VCaP (cell line): ENCODE data around the gene FRMD8.

ENCODE experiments used
- H3K27ac ChIP-seq: fragments of 450-650 bp; 2 replicates; pipeline ENCODE4 v1.5.1; 2017
- TF ChIP-seq, protein P1 (sequence below): fragments of 450-650 bp; conservative IDR thresholded peaks from 2 replicates; pipeline ENCODE4 v1.5.1; 2017; ENCODE audit warnings: mild to moderate bottlenecking, moderate library complexity

FRMD8 gene

DNA sequence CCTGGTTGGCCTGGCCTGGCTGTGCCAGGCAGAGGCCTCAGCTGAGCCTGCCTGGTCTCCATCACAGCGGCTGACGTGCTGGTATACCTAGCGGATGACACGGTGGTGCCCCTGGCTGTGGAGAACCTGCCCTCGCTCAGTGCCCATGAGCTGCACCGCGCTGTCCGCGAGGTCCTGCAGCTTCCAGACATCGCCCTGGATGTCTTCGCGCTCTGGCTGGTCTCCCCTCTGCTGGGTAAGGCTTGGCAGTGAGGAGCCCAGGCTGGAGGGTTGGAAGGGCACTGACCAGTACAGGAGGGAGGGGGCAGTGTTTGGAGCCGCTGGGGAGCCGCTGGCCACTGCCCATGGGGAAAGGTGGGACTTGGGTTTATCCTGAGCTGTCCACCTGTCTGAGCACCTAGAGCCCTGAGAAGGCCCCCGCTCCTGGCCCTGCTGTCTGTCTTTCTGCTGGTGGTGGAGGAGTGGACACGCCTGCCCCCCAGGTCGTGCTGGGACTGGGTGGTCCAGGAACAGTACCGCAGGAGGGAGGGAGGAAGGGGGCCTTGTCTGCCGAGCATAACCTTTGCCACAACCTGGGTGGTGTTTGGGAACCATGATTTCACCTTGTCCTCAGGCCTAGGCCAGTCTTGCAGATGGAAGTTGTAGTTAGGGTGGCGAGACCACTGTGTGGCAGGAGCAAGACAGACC is 3.0 kb downstream of the FRMD8 start:
- H3K27ac ChIP-seq, result no peak overlapping the region; the same call in 1 of the 2 replicates
- TF ChIP-seq, protein P1, sequence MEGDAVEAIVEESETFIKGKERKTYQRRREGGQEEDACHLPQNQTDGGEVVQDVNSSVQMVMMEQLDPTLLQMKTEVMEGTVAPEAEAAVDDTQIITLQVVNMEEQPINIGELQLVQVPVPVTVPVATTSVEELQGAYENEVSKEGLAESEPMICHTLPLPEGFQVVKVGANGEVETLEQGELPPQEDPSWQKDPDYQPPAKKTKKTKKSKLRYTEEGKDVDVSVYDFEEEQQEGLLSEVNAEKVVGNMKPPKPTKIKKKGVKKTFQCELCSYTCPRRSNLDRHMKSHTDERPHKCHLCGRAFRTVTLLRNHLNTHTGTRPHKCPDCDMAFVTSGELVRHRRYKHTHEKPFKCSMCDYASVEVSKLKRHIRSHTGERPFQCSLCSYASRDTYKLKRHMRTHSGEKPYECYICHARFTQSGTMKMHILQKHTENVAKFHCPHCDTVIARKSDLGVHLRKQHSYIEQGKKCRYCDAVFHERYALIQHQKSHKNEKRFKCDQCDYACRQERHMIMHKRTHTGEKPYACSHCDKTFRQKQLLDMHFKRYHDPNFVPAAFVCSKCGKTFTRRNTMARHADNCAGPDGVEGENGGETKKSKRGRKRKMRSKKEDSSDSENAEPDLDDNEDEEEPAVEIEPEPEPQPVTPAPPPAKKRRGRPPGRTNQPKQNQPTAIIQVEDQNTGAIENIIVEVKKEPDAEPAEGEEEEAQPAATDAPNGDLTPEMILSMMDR, result no peak

DNA sequence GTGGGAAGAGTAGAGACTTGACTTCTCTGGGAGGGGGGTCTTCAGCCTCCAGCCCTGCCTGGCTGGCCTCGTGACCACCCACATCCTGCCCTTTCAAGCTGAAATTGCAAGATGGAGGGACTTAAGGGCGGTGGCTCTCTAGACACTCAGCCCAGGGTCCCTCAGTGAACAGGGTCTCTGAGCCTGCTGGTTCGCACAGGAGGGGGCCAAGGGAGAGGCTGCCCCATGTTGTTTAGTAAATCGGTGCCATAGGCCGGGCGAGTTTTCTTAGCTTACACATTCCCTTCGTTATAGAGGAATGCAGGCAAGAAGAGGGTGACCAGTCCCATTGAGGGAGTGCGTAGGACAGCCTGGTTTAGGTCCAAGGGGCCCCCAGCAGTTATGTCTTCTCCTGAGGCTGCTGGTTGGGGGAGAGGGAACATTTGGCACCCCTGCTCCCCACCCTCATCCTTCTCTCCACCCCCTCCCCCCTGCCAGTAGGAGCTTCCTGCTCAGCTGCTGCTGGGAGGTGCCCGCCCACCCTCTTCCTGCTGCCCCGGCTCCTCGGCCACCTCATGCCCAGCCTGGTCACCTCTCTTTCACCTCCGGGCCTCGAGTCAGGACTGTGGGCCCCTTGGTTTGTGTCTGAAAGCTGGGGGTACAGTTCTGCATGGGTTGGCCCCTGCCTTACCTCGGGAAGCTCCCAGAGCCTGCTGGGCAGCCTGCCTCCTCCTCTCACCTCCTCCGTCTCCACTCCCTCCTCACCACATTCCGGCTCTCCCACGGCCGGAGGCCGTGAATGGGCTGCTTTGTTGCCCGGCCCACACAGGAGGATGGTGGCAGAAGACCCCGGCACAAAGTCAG is 3.9 kb downstream of the FRMD8 start:
- TF ChIP-seq, protein P1, result no peak
- peak overlapping the region; percentile 5; the same call in 1 of the 2 replicates for H3K27ac ChIP-seq

DNA sequence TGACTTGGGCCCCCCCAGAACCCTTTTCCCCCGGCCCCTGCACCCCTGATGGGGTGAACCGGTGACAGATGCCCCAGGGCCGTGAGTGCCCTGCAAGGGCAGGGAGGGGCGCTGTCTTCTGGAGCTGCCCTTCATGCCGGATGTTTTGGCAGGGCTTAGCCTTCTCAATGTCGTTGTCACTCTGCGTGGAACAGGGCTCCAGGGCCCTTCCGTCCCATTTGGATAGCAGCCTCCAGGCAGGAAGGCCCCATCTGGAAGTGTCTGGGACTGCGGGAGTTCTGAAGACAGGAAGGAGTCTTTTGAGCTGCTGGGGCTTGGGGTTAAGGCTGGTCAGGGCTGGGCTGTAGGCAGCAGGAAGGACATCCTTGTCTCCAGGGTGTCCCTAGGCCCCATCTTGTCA is 4.6 kb downstream of the FRMD8 start:
- TF ChIP-seq, protein P1, result no peak
- H3K27ac ChIP-seq, result peak overlapping the region; percentile 5; the same call in 1 of the 2 replicates

DNA sequence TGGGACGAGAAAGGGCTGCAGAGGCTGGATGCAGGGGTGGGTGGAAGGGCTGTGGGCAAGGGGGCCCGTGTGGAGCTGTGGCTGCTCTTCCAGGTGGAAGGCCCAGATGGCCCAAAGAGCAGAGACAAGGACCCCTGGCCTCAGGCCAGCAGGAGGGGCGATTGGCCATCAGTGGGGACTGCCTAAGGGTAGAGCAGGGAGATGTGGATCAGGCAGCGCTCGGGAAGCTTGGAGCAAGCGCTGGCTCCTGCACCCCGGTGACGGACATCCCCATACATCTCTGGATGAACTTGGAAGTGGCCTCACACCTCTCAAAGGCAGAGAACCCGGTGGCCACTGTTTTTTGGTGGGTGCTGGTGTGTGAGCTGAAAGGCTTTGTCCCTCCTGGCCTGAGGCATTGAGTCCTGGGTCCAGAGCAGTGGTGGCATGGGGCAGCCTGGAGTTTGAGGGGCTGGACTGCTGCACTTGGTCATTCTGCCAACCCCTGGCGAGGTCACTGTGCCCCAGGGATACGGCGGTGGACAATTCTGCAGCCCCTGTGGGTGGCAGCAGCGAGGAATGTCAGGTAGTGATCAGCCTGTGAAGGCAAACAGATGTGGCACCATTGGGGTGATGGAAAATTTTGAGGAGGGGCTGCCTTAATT is 5.9 kb downstream of the FRMD8 start:
- TF ChIP-seq, protein P1, result no peak
- no peak overlapping the region for H3K27ac ChIP-seq

DNA sequence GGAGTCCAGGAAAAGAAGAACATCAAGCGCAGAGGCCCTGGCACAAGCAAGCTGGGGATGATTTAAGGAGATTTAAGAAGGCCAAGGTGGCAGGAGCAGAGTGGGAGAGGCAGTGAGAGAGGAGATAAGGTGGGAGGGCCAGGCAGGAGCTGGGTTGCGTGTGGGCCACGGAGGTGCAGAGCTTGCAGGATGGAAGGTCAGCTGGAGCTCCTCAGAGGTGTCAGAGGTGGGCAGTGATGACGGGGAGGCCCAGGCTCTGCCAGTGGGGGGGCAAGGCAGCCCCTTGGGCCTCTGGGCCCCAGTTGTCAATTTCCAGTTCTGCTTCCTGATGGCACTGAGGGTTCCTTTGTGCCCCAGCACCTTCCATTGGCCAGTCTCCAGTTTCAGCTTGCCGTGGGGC is 6.5 kb downstream of the FRMD8 start:
- TF ChIP-seq, protein P1, result no peak
- no peak overlapping the region for H3K27ac ChIP-seq

DNA sequence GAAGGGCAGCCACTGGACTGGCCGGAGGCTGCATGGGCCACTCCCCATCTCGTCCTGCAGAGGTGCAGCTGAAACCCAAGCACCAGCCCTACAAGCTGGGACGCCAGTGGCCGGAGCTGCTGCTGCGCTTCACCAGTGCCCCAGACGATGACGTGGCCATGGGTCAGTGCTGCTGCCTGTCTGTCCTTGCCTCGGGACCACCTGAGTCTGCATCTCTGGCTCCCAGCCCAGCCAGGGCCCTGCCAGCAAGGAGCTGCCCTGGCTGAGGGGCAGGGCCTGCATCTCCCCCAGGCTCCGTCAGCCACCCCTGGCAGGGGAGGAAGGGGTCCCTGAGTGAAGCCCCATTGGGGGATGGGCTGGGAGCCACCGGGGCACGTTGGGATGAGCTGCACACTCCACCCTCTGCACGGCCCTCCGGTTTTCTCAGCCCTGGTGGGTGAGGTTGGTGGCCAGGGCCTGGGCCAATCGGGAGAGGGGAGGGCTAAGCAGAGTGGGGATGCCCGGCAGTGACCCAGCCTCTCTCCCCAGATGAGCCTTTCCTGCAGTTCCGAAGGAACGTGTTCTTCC is 7.2 kb downstream of the FRMD8 start:
- H3K27ac ChIP-seq, result no peak overlapping the region
- TF ChIP-seq, protein P1, result no peak

DNA sequence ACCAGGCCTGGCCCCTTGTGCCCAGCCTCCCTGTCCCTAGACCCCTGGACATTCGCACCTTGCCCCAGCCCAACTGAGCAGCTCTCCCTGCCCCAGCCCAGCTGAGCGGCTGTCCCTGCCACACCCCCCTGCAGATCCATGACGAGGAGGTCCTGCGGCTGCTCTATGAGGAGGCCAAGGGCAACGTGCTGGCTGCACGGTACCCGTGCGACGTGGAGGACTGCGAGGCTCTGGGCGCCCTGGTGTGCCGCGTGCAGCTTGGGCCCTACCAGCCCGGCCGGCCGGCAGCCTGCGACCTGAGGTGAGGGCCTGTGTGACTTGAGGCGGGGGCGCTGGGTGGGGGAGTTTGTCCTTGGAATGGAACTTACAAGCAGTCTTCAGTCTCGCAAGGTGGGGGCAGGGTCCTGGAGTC is 7.7 kb downstream of the FRMD8 start:
- 0 out of 2 replicates have a peak overlapping the region, but pooled peaks have one; percentile 1 for H3K27ac ChIP-seq
- TF ChIP-seq, protein P1, result no peak
